A673 (cell line): ENCODE measurements around the gene RASA2.

Experiments used
- CTCF ChIP-seq: fragments of 300-800, 200-600 bp; sonication (generic); conservative IDR thresholded peaks from 2 replicates; pipeline ENCODE4 v1.5.1; 2017; ENCODE audit warnings: low read depth, mild to moderate bottlenecking, antibody characterized with exemption, low read length, moderate library complexity, mixed read lengths
- EZH2 ChIP-seq: fragments of 200-600 bp; sonication (generic); IDR thresholded peaks from 2 replicates; pipeline ENCODE4 v1.6.1; 2017; ENCODE audit warnings: borderline replicate concordance, low read depth, mild to moderate bottlenecking, mixed read lengths, antibody characterized with exemption, low read length; ENCODE audit not compliant: poor library complexity, severe bottlenecking

- no peak for TF ChIP-seq CTCF
- no peak for TF ChIP-seq EZH2
Observed at GRCh38 chr3:141499965-141500364, 13.1 kb downstream of the RASA2 start.
